GM21723 (cell line): ENCODE results near the gene PINK1.
"Not testable (repeated sequence)": the region's sequence is repeated elsewhere in the genome, so short reads cannot be mapped to it uniquely, and the experiment has no call there.

ENCODE experiments used
- ATAC-seq: cut with Tn5 transposase; IDR thresholded peaks from one replicate; pipeline ENCODE4 v1.9.1; 2021; ENCODE audit warnings: mild to moderate bottlenecking, moderate library complexity; ENCODE audit not compliant: unreplicated experiment

PINK1 gene

GRCh38 chr1:20633190-20634064, at the start of gene PINK1:
Gene PINK1, plus strand, starts transcription at chr1:20633458. Its CDS starts 91 bp downstream, at chr1:20633549.
- ATAC-seq = peak; percentile 72

GRCh38 chr1:20584890-20585289, 48.4 kb upstream of the PINK1 start:
- ATAC-seq = no peak

- ATAC-seq = no peak
These were observed 46.2 kb upstream of the PINK1 start for GRCh38 chr1:20586953-20587660.

GRCh38 chr1:20587661-20588053, 45.6 kb upstream of the PINK1 start:
- ATAC-seq = no peak

- ATAC-seq = no peak
These were observed 44.5 kb upstream of the PINK1 start, which contains the start of gene CDA for GRCh38 chr1:20588634-20589225. Gene CDA, plus strand, starts transcription at chr1:20589097. Its CDS starts 33 bp downstream, at chr1:20589130.

- ATAC-seq = no peak
These were observed 43.7 kb upstream of the PINK1 start for GRCh38 chr1:20589331-20590278.

GRCh38 chr1:20590306-20590777, 42.9 kb upstream of the PINK1 start:
- no peak for ATAC-seq

GRCh38 chr1:20593756-20594155, 39.5 kb upstream of the PINK1 start:
- ATAC-seq = no peak

GRCh38 chr1:20594746-20595145, 38.5 kb upstream of the PINK1 start:
- no peak for ATAC-seq

- no peak for ATAC-seq
These were observed 37.2 kb upstream of the PINK1 start for GRCh38 chr1:20596106-20596505.

GRCh38 chr1:20597650-20598049, 35.6 kb upstream of the PINK1 start:
- no peak for ATAC-seq

GRCh38 chr1:20600156-20600555, 33.1 kb upstream of the PINK1 start:
- no peak for ATAC-seq

- no peak for ATAC-seq
These were observed 32.0 kb upstream of the PINK1 start for GRCh38 chr1:20601129-20601825.

- no peak for ATAC-seq
These were observed 30.3 kb upstream of the PINK1 start for GRCh38 chr1:20602851-20603450.

GRCh38 chr1:20603504-20604464, 29.5 kb upstream of the PINK1 start:
- ATAC-seq = no peak

- ATAC-seq = no peak
These were observed 28.6 kb upstream of the PINK1 start for GRCh38 chr1:20604678-20605077.

- ATAC-seq = not testable (repeated sequence)
These were observed 26.3 kb upstream of the PINK1 start for GRCh38 chr1:20606801-20607570.
